Loucy (cell line): ENCODE data around the gene ANKRD9.

Source experiments
- H2AFZ ChIP-seq: fragments of 200-600 bp; sonication (generic); 2 replicates; pipeline ENCODE4 v1.6.0; 2016; ENCODE audit warnings: antibody characterized with exemption, mild to moderate bottlenecking, low read length, moderate library complexity
- H3F3A ChIP-seq: fragments of 200-600 bp; 2 replicates; pipeline ENCODE4 v1.6.0; 2016; ENCODE audit warnings: antibody characterized with exemption, low read depth, mild to moderate bottlenecking
- H3K27me3 ChIP-seq: fragments of 200-600 bp; sonication (generic); 2 replicates; pipeline ENCODE4 v1.6.1; 2014; ENCODE audit warnings: low read length, mild to moderate bottlenecking; ENCODE audit not compliant: insufficient read depth, poor library complexity, severe bottlenecking
- H3K36me3 ChIP-seq: fragments of 200-600 bp; sonication (generic); 2 replicates; pipeline ENCODE4 v1.6.1; 2016; ENCODE audit warnings: low read length; ENCODE audit not compliant: insufficient read depth
- H3K4me1 ChIP-seq: fragments of 200-600 bp; sonication (generic); 2 replicates; pipeline ENCODE4 v1.5.1; 2014; ENCODE audit warnings: low read length, mild to moderate bottlenecking; ENCODE audit not compliant: insufficient read depth, poor library complexity, severe bottlenecking
- H3K4me2 ChIP-seq: fragments of 200-600 bp; sonication (generic); 2 replicates; pipeline ENCODE4 v1.6.0; 2014; ENCODE audit warnings: antibody characterized with exemption, low read length, low read depth, mild to moderate bottlenecking; ENCODE audit not compliant: poor library complexity, severe bottlenecking
- H3K4me3 ChIP-seq: fragments of 200-600 bp; sonication (generic); 2 replicates; pipeline ENCODE4 v1.5.1; 2014; ENCODE audit warnings: low read length, mild to moderate bottlenecking, mixed read lengths; ENCODE audit not compliant: poor library complexity, severe bottlenecking
- H3K79me2 ChIP-seq: fragments of 200-600 bp; sonication (generic); 2 replicates; pipeline ENCODE4 v1.6.1; 2014; ENCODE audit warnings: low read length; ENCODE audit not compliant: insufficient read depth
- H3K9ac ChIP-seq: fragments of 200-600 bp; sonication (generic); 2 replicates; pipeline ENCODE4 v1.6.0; 2014; ENCODE audit warnings: mild to moderate bottlenecking, low read depth, low read length, moderate library complexity; ENCODE audit not compliant: poor library complexity, severe bottlenecking
- H3K9me2 ChIP-seq: fragments of 200-600 bp; sonication (generic); replicated peaks from 2 replicates; pipeline ENCODE4 v1.6.1; 2016; ENCODE audit warnings: low read depth, low read length, mixed read lengths
- H3K9me3 ChIP-seq: fragments of 200-600 bp; sonication (generic); 2 replicates; pipeline ENCODE4 v1.6.1; 2014; ENCODE audit warnings: mild to moderate bottlenecking, antibody characterized with exemption, low read length, low read depth; ENCODE audit not compliant: insufficient read depth
- H4K20me1 ChIP-seq: fragments of 200-600 bp; sonication (generic); 2 replicates; pipeline ENCODE4 v1.6.0; 2014; ENCODE audit warnings: antibody characterized with exemption, low read length, mild to moderate bottlenecking; ENCODE audit not compliant: insufficient read depth, poor library complexity, severe bottlenecking
- EZH2phosphoT487 ChIP-seq: fragments of 200-600 bp; IDR thresholded peaks from 2 replicates; pipeline ENCODE4 v1.6.1; 2018; ENCODE audit warnings: antibody characterized with exemption, mild to moderate bottlenecking, moderate library complexity, borderline replicate concordance
- TF ChIP-seq, protein P1 (sequence below): fragments of 200-600 bp; sonication (generic); conservative IDR thresholded peaks from 2 replicates; pipeline ENCODE4 v1.5.1; 2014; ENCODE audit warnings: mild to moderate bottlenecking, antibody characterized with exemption, low read length

The ANKRD9 gene, protein sequence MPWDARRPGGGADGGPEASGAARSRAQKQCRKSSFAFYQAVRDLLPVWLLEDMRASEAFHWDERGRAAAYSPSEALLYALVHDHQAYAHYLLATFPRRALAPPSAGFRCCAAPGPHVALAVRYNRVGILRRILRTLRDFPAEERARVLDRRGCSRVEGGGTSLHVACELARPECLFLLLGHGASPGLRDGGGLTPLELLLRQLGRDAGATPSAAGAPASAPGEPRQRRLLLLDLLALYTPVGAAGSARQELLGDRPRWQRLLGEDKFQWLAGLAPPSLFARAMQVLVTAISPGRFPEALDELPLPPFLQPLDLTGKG

GRCh38 chr14:102509746-102510615 is at the start of gene ANKRD9:
Gene ANKRD9 (minus strand): TSS chr14:102509776. CDS start chr14:102507889, 1,887 bp downstream.
- no peak for TF ChIP-seq EZH2phosphoT487
- TF ChIP-seq, protein P1, sequence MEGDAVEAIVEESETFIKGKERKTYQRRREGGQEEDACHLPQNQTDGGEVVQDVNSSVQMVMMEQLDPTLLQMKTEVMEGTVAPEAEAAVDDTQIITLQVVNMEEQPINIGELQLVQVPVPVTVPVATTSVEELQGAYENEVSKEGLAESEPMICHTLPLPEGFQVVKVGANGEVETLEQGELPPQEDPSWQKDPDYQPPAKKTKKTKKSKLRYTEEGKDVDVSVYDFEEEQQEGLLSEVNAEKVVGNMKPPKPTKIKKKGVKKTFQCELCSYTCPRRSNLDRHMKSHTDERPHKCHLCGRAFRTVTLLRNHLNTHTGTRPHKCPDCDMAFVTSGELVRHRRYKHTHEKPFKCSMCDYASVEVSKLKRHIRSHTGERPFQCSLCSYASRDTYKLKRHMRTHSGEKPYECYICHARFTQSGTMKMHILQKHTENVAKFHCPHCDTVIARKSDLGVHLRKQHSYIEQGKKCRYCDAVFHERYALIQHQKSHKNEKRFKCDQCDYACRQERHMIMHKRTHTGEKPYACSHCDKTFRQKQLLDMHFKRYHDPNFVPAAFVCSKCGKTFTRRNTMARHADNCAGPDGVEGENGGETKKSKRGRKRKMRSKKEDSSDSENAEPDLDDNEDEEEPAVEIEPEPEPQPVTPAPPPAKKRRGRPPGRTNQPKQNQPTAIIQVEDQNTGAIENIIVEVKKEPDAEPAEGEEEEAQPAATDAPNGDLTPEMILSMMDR = no peak
- Histone ChIP-seq H3K9me2 (no peaks in the 10 kb centered on the region), H3K4me3 (peak within 1 kb of the TSS; percentile 69), H4K20me1 (no peaks in the 10 kb centered on the region), H3K27me3 (no peaks in the 10 kb centered on the region), H3K4me1 (no peaks in the 10 kb centered on the region), H3K9ac (no peak within 1 kb of the TSS), H3K4me2 (peak within 1 kb of the TSS; percentile 74), H3F3A (no peaks in the 10 kb centered on the region), H3K36me3 (no peaks in the 10 kb centered on the region), H2AFZ (peak within 1 kb of the TSS; percentile 81; the same call in 1 of the 2 replicates), H3K9me3 (no peaks in the 10 kb centered on the region), H3K79me2 (no peaks in the 10 kb centered on the region)

DNA sequence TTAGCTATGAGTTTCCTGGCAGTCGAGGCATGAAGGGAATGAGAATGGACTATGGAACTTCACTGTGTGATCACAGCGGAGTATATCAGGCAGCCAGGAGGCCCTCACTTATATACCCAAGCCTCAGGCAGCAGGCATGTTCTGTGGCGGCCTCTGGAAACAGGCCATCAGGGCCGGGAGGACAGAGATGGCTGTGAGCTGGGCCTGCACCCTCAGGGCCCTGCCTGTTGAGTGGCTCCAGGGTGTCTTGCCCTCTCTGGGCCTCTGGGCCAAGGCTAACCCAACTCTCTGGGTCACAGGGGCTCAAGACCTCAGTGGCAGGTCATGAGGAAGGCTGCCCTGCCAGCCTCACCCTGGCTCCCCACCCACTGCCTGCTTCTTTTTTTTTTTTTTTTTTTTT is 49.0 kb upstream of the ANKRD9 start:
- TF ChIP-seq, protein P1 = no peak
- no peak for TF ChIP-seq EZH2phosphoT487
- H3K79me2 ChIP-seq = no peaks in the 10 kb centered on the region
- no peak overlapping the region for H3K4me3 ChIP-seq
- H3K4me2 ChIP-seq = no peak overlapping the region
- H3F3A ChIP-seq = no peaks in the 10 kb centered on the region
- H3K36me3 ChIP-seq = no peaks in the 10 kb centered on the region
- H3K9ac ChIP-seq = no peak overlapping the region
- no peaks in the 10 kb centered on the region for H3K9me3 ChIP-seq
- no peaks in the 10 kb centered on the region for H3K9me2 ChIP-seq
- no peaks in the 10 kb centered on the region for H4K20me1 ChIP-seq
- H3K4me1 ChIP-seq = peaks cover 9% of the 10 kb centered on the region
- H2AFZ ChIP-seq = no peak overlapping the region
- no peaks in the 10 kb centered on the region for H3K27me3 ChIP-seq

GRCh38 chr14:102557434-102558226 is 48.1 kb upstream of the ANKRD9 start:
- no peaks in the 10 kb centered on the region for H3K36me3 ChIP-seq
- no peak overlapping the region for H3K4me3 ChIP-seq
- no peaks in the 10 kb centered on the region for H3K9me2 ChIP-seq
- H3K9ac ChIP-seq = no peak overlapping the region
- no peaks in the 10 kb centered on the region for H3K9me3 ChIP-seq
- H3K79me2 ChIP-seq = no peaks in the 10 kb centered on the region
- H3K4me2 ChIP-seq = no peak overlapping the region
- TF ChIP-seq, protein P1 = no peak
- TF ChIP-seq EZH2phosphoT487 = no peak
- H4K20me1 ChIP-seq = no peaks in the 10 kb centered on the region
- no peak overlapping the region for H2AFZ ChIP-seq
- no peaks in the 10 kb centered on the region for H3K27me3 ChIP-seq
- peaks cover 9% of the 10 kb centered on the region for H3K4me1 ChIP-seq
- no peaks in the 10 kb centered on the region for H3F3A ChIP-seq
